CD8-positive, alpha-beta memory T cell (primary cell): ENCODE data around the gene SPRED1. TPM values are rescaled to one million over a fixed set of nuclear protein-coding genes. Genes with fewer than 3 reads are reported as not detected.

ENCODE experiments used
- CTCF ChIA-PET: fragments of 350-600 bp; sonication (Branson Sonifier 250); formaldehyde crosslinking; loops from one replicate; lab custom pipeline; 2021; ENCODE audit warnings: antibody characterized with exemption; lab: Charles Lee
- POLR2A ChIA-PET: fragments of 350-600 bp; sonication (Branson Sonifier 250); formaldehyde crosslinking; loops from one replicate; lab custom pipeline; 2021; ENCODE audit warnings: antibody characterized with exemption; lab: Charles Lee
- DNase-seq, 5 donors: peaks; one replicate each; pipeline versions ENCODE4 v3.0.0 to v3.0.0-alpha.2; 2020 to 2022; ENCODE audit warnings: mixed read lengths in 1 of 5
- H3K27ac ChIP-seq: one replicate; pipeline ENCODE4 v1.7.0; 2013; ENCODE audit warnings: low read depth, mild to moderate bottlenecking, low read length, moderate library complexity
- H3K27me3 ChIP-seq: 2 replicates; pipeline ENCODE4 v1.7.0; 2013; ENCODE audit warnings: low read length, mild to moderate bottlenecking; ENCODE audit not compliant: insufficient read depth, poor library complexity, severe bottlenecking
- H3K36me3 ChIP-seq: 2 replicates; pipeline ENCODE4 v1.7.0; 2013; ENCODE audit warnings: mild to moderate bottlenecking, low read length, moderate library complexity; ENCODE audit not compliant: insufficient read depth
- H3K4me1 ChIP-seq: 2 replicates; pipeline ENCODE4 v1.7.0; 2013; ENCODE audit warnings: mild to moderate bottlenecking, low read length, moderate library complexity; ENCODE audit not compliant: insufficient read depth
- H3K4me3 ChIP-seq: 2 replicates; pipeline ENCODE4 v1.7.0; 2013; ENCODE audit warnings: mild to moderate bottlenecking, low read length
- H3K9me3 ChIP-seq: 2 replicates; pipeline ENCODE4 v1.7.0; 2013; ENCODE audit warnings: mild to moderate bottlenecking, low read length
- H3K27ac Mint-ChIP-seq, 8 donors: one replicate each; pipeline ENCODE4 v1.8.0; 2020 to 2021; ENCODE audit warnings: mixed read lengths in 8 of 8, mild to moderate bottlenecking in 6 of 8, inconsistent platforms in 3 of 8, moderate library complexity in 3 of 8
- H3K27me3 Mint-ChIP-seq, 2 donors: one replicate each; pipeline ENCODE4 v1.8.0; 2020 to 2021; ENCODE audit warnings: mixed read lengths in 2 of 2, mild to moderate bottlenecking in 1 of 2, moderate library complexity in 1 of 2
- H3K36me3 Mint-ChIP-seq, 3 donors: one replicate each; pipeline ENCODE4 v1.8.0; 2020 to 2021; ENCODE audit warnings: mixed read lengths in 3 of 3, inconsistent platforms in 1 of 3, mild to moderate bottlenecking in 1 of 3
- H3K4me1 Mint-ChIP-seq, 3 donors: one replicate each; pipeline ENCODE4 v1.8.0; 2020 to 2021; ENCODE audit warnings: mixed read lengths in 3 of 3, inconsistent platforms in 1 of 3, mild to moderate bottlenecking in 1 of 3
- H3K4me3 Mint-ChIP-seq, 7 donors: one replicate each; pipeline ENCODE4 v1.8.0; 2020 to 2021; ENCODE audit warnings: mixed read lengths in 7 of 7, mild to moderate bottlenecking in 6 of 7, moderate library complexity in 4 of 7, inconsistent platforms in 2 of 7
- H3K9me3 Mint-ChIP-seq, 5 donors: one replicate each; pipeline ENCODE4 v1.8.0; 2020 to 2022; ENCODE audit warnings: mixed read lengths in 5 of 5, mild to moderate bottlenecking in 3 of 5, moderate library complexity in 2 of 5, inconsistent platforms in 1 of 5
- polyA plus RNA-seq: library from polyadenylated mRNA; unstranded; fragments of 300-500 nt; fragmentation: Illumina TruSeq; gene quantifications from one replicate; pipeline ENCODE4 v1.2.3, GENCODE V29; 2021
- total RNA-seq, 2 experiments: library from RNA; stranded (reverse); gene quantifications; one replicate each; pipeline ENCODE4 v1.2.3, GENCODE V29; 2021

Gene SPRED1
- total and polyA plus RNA-seq, 3 experiments from 2014 or later: 0.35 to 1.4 (median 1.2) TPM

- Histone ChIP-seq H3K27me3 (no peaks in the 10 kb centered on the region), H3K27ac (no peak overlapping the region), H3K9me3 (no peaks in the 10 kb centered on the region), H3K4me1 (no peaks in the 10 kb centered on the region), H3K4me3 (no peak overlapping the region), H3K36me3 (no peaks in the 10 kb centered on the region)
- H3K36me3 Mint-ChIP-seq: peaks cover 0 to 5% (median 0%) of the 10 kb centered on the region in 3 donors
- no peaks in the 10 kb centered on the region for H3K4me1 Mint-ChIP-seq
- H3K27me3 Mint-ChIP-seq: peaks cover 23 to 72% of the 10 kb centered on the region in 2 donors
- ChIA-PET POLR2A (no interaction called here), CTCF (no interaction called here)
- peaks cover 0 to 3% (median 0%) of the 10 kb centered on the region in 5 donors for H3K9me3 Mint-ChIP-seq
- no peak for DNase-seq
- H3K27ac Mint-ChIP-seq: no peak overlapping the region
- H3K4me3 Mint-ChIP-seq: no peak overlapping the region
Observed at GRCh38 chr15:38401106-38401505, 148.5 kb downstream of the SPRED1 start.

- Histone ChIP-seq H3K27ac (no peak overlapping the region), H3K4me1 (no peaks in the 10 kb centered on the region), H3K36me3 (no peaks in the 10 kb centered on the region), H3K27me3 (no peaks in the 10 kb centered on the region), H3K4me3 (no peak overlapping the region), H3K9me3 (no peaks in the 10 kb centered on the region)
- Mint-ChIP-seq H3K36me3 (peaks cover 0 to 5% (median 0%) of the 10 kb centered on the region in 3 donors), H3K4me1 (no peaks in the 10 kb centered on the region), H3K4me3 (no peak overlapping the region), H3K27ac (no peak overlapping the region), H3K27me3 (peaks cover 21 to 68% of the 10 kb centered on the region in 2 donors), H3K9me3 (peaks cover 0 to 3% (median 0%) of the 10 kb centered on the region in 5 donors)
- no peak for DNase-seq
- ChIA-PET CTCF (no interaction called here), POLR2A (no interaction called here)
Observed at GRCh38 chr15:38401701-38402100, 149.1 kb downstream of the SPRED1 start.

- Mint-ChIP-seq H3K4me1 (no peaks in the 10 kb centered on the region), H3K36me3 (peaks cover 0 to 5% (median 0%) of the 10 kb centered on the region in 3 donors), H3K9me3 (peaks cover 0 to 3% (median 0%) of the 10 kb centered on the region in 5 donors), H3K27me3 (peaks cover 7 to 38% of the 10 kb centered on the region in 2 donors), H3K27ac (no peak overlapping the region), H3K4me3 (no peak overlapping the region)
- Histone ChIP-seq H3K27ac (no peak overlapping the region), H3K36me3 (no peaks in the 10 kb centered on the region), H3K27me3 (no peaks in the 10 kb centered on the region), H3K4me1 (no peaks in the 10 kb centered on the region), H3K4me3 (no peak overlapping the region), H3K9me3 (no peaks in the 10 kb centered on the region)
- no peak for DNase-seq
- ChIA-PET POLR2A (no interaction called here), CTCF (no interaction called here)
Observed at GRCh38 chr15:38406436-38406835, 153.8 kb downstream of the SPRED1 start.

Other genes with a start within 250 kb of the SPRED1 start
- 10 to 100 TPM; 56.7 to 60.9 TPM for gene FAM98B, start 201.3 kb downstream of the SPRED1 start, total RNA-seq
- gene FAM98B, start 201.3 kb downstream of the SPRED1 start, polyA plus RNA-seq: 2.2 TPM